SK-N-SH (cell line): Measurements from ENCODE around the gene HIVEP2.

ENCODE experiments used
- CHD2 ChIP-seq: fragments of 150-350 bp; IDR thresholded peaks from 2 replicates; pipeline ENCODE4 v1.6.1; 2018; ENCODE audit warnings: low read length; ENCODE audit not compliant: partially characterized antibody
- EP300 ChIP-seq, 2 experiments: IDR thresholded peaks; 2 replicates each; pipeline versions ENCODE4 v1.4.0 to v1.6.1; 2012; ENCODE audit warnings: borderline replicate concordance in 1 of 2, low read depth in 1 of 2, low read length in 1 of 2
- FOXJ3 ChIP-seq: sonication (generic); formaldehyde crosslinking; IDR thresholded peaks from 2 replicates; pipeline ENCODE4 v1.5.1; 2020; ENCODE audit warnings: mild to moderate bottlenecking, missing genetic modification reagents
- GABPA ChIP-seq: IDR thresholded peaks from 2 replicates; pipeline ENCODE4 v1.4.0; 2012; ENCODE audit warnings: low read depth, mild to moderate bottlenecking
- JUND ChIP-seq: IDR thresholded peaks from 2 replicates; pipeline ENCODE4 v1.4.0; 2012
- MAX ChIP-seq: IDR thresholded peaks from 2 replicates; pipeline ENCODE4 v1.4.0; 2012; ENCODE audit warnings: low read depth
- NFIC ChIP-seq: IDR thresholded peaks from 2 replicates; pipeline ENCODE4 v1.4.0; 2012; ENCODE audit warnings: borderline replicate concordance
- NRF1 ChIP-seq: IDR thresholded peaks from 2 replicates; pipeline ENCODE4 v1.6.1; 2012; ENCODE audit warnings: low read depth, mild to moderate bottlenecking, low read length
- RAD21 ChIP-seq: IDR thresholded peaks from 2 replicates; pipeline ENCODE4 v1.6.1; 2012; ENCODE audit warnings: mild to moderate bottlenecking, low read length
- RFX5 ChIP-seq: IDR thresholded peaks from 2 replicates; pipeline ENCODE4 v1.6.1; 2012; ENCODE audit warnings: mild to moderate bottlenecking, improper control_type of control experiment, low read length
- TAF1 ChIP-seq: IDR thresholded peaks from 2 replicates; pipeline ENCODE4 v1.6.1; 2012; ENCODE audit warnings: low read depth, mild to moderate bottlenecking, low read length, moderate library complexity, borderline replicate concordance
- TF ChIP-seq, protein P1 (sequence below): fragments of 200-600 bp; sonication (generic); IDR thresholded peaks from 2 replicates; pipeline ENCODE4 v1.6.1; 2017; ENCODE audit warnings: antibody characterized with exemption, mild to moderate bottlenecking, moderate library complexity
- TF ChIP-seq, protein P2 (sequence below): fragments of 150-350 bp; IDR thresholded peaks from 2 replicates; pipeline ENCODE4 v1.6.1; 2017; ENCODE audit warnings: antibody characterized with exemption, low read length, low read depth, borderline replicate concordance

DNA sequence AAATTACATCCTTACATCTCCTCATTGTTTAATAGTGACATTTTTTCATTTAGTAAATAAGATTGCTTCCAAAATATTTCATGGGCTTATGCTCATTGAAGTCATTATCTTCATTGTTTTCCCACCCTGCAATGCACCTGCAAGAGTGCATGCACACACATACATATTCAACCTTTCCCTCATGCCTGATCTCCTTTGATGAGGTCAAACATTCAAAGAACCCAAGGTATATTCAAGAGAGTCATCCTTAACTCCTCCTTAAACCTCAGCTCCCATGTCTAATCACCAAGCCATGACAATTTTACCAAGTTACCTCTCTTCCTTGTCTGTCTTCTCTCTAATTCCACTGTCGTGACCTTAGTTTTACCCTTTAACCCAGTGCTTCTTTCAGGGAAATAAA is 56.5 kb downstream of the HIVEP2 start:
- TF ChIP-seq, protein P1, sequence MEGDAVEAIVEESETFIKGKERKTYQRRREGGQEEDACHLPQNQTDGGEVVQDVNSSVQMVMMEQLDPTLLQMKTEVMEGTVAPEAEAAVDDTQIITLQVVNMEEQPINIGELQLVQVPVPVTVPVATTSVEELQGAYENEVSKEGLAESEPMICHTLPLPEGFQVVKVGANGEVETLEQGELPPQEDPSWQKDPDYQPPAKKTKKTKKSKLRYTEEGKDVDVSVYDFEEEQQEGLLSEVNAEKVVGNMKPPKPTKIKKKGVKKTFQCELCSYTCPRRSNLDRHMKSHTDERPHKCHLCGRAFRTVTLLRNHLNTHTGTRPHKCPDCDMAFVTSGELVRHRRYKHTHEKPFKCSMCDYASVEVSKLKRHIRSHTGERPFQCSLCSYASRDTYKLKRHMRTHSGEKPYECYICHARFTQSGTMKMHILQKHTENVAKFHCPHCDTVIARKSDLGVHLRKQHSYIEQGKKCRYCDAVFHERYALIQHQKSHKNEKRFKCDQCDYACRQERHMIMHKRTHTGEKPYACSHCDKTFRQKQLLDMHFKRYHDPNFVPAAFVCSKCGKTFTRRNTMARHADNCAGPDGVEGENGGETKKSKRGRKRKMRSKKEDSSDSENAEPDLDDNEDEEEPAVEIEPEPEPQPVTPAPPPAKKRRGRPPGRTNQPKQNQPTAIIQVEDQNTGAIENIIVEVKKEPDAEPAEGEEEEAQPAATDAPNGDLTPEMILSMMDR = no peak
- TF ChIP-seq RFX5 (no peak), EP300 (IDR thresholded peaks at IDR 0.05; ENCODE audit: borderline replicate concordance in 1 of 2, low read depth in 1 of 2, low read length in 1 of 2) (no peak), JUND (no peak), MAX (no peak), GABPA (no peak), TAF1 (no peak), FOXJ3 (CRISPR knock-in tag) (no peak), NRF1 (no peak), RAD21 (no peak), NFIC (no peak), CHD2 (no peak)
- TF ChIP-seq, protein P2, sequence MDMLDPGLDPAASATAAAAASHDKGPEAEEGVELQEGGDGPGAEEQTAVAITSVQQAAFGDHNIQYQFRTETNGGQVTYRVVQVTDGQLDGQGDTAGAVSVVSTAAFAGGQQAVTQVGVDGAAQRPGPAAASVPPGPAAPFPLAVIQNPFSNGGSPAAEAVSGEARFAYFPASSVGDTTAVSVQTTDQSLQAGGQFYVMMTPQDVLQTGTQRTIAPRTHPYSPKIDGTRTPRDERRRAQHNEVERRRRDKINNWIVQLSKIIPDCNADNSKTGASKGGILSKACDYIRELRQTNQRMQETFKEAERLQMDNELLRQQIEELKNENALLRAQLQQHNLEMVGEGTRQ = no peak
